ENCODE measurements around the gene GKN1. TPM values are rescaled to one million over a fixed set of nuclear protein-coding genes. Genes with fewer than 3 reads are reported as not detected.

GKN1 gene
- total RNA-seq, 4 donors from 2014 or later = not detected

GRCh38 chr2:68971591-68972231 lies 2.7 kb upstream of the GKN1 start:
- Histone ChIP-seq H3K27me3 (peaks cover 0 to 3% (median 0%) of the 10 kb centered on the region in 4 donors), H3K36me3 (no peaks in the 10 kb centered on the region), H3K4me3 (no peak overlapping the region), H3K4me1 (no peaks in the 10 kb centered on the region), H3K27ac (replicated peaks in 1 of 4) (no peak overlapping the region), H3K9me3 (no peaks in the 10 kb centered on the region)
- DNase-seq (ENCODE audit: extremely low spot score) = no peak
- intact Hi-C loops (cut with DNase I) = no loop called here
- 56% methylated on average over 5 of the region's 5 CpGs for WGBS
- no peak for TF ChIP-seq POLR2A (IDR thresholded peaks at IDR 0.05; ENCODE audit: low read depth)
- no peak for TF ChIP-seq CTCF (IDR thresholded peaks at IDR 0.05)
- TF ChIP-seq EP300 (IDR thresholded peaks at IDR 0.05) = no peak
- TF ChIP-seq POLR2AphosphoS5 (IDR thresholded peaks at IDR 0.05) = no peak

GRCh38 chr2:68974946-68975665 lies 670 bp downstream of the GKN1 start:
- Histone ChIP-seq H3K27me3 (peaks cover 0 to 1% (median 0%) of the 10 kb centered on the region in 4 donors), H3K4me3 (no peak overlapping the region), H3K4me1 (no peaks in the 10 kb centered on the region), H3K36me3 (no peaks in the 10 kb centered on the region), H3K27ac (replicated peaks in 1 of 4) (no peak overlapping the region), H3K9me3 (no peaks in the 10 kb centered on the region)
- TF ChIP-seq POLR2A (IDR thresholded peaks at IDR 0.05; ENCODE audit: low read depth) (no peak), EP300 (IDR thresholded peaks at IDR 0.05) (no peak), POLR2AphosphoS5 (IDR thresholded peaks at IDR 0.05) (no peak), CTCF (IDR thresholded peaks at IDR 0.05) (no peak)
- 59% methylated on average over 9 of the region's 9 CpGs for WGBS
- DNase-seq (ENCODE audit: extremely low spot score) = no peak
- intact Hi-C loops (cut with DNase I) = no loop called here

GRCh38 chr2:68975844-68976243 lies 1.4 kb downstream of the GKN1 start:
- Histone ChIP-seq H3K9me3 (no peaks in the 10 kb centered on the region), H3K27ac (replicated peaks in 1 of 4) (no peak overlapping the region), H3K36me3 (no peaks in the 10 kb centered on the region), H3K27me3 (no peaks in the 10 kb centered on the region), H3K4me3 (no peak overlapping the region), H3K4me1 (no peaks in the 10 kb centered on the region)
- 98% methylated on average over 2 of the region's 2 CpGs for WGBS
- DNase-seq (ENCODE audit: extremely low spot score) = no peak
- intact Hi-C loops (cut with DNase I) = no loop called here
- TF ChIP-seq POLR2AphosphoS5 (IDR thresholded peaks at IDR 0.05) (no peak), CTCF (IDR thresholded peaks at IDR 0.05) (no peak), EP300 (IDR thresholded peaks at IDR 0.05) (no peak), POLR2A (IDR thresholded peaks at IDR 0.05; ENCODE audit: low read depth) (no peak)

- 83% methylated on average over 4 of the region's 4 CpGs for WGBS
- intact Hi-C loops (cut with DNase I) = no loop called here
- H3K27me3 ChIP-seq = no peaks in the 10 kb centered on the region
- no peak overlapping the region for H3K27ac ChIP-seq (replicated peaks in 1 of 4)
- no peak overlapping the region for H3K4me3 ChIP-seq
- no peaks in the 10 kb centered on the region for H3K9me3 ChIP-seq
- H3K4me1 ChIP-seq = no peaks in the 10 kb centered on the region
- TF ChIP-seq EP300 (IDR thresholded peaks at IDR 0.05) (no peak), POLR2A (IDR thresholded peaks at IDR 0.05; ENCODE audit: low read depth) (no peak), POLR2AphosphoS5 (IDR thresholded peaks at IDR 0.05) (no peak), CTCF (IDR thresholded peaks at IDR 0.05) (no peak)
- H3K36me3 ChIP-seq = no peaks in the 10 kb centered on the region
- no peak for DNase-seq (ENCODE audit: extremely low spot score)
Observed at GRCh38 chr2:68977453-68977852, 3.0 kb downstream of the GKN1 start.

Data from esophagus muscularis mucosa (tissue), 4 donors.